ENCODE results near the gene RAPH1.

GRCh38 chr2:203551778-203552177 lies 16.7 kb upstream of the RAPH1 start:
- TF ChIP-seq CTCF (IDR thresholded peaks at IDR 0.05), result no peak
- no peak for TF ChIP-seq POLR2A (IDR thresholded peaks at IDR 0.05)
